CD1c-positive myeloid dendritic cell (primary cell): ENCODE data around the gene PPP2R1A.
"Not testable (repeated sequence)": the region's sequence is repeated elsewhere in the genome, so short reads cannot be mapped to it uniquely, and the experiment has no call there.

Experiments used
- DNase-seq: peaks from one replicate; pipeline ENCODE4 v3.0.0-alpha.2; 2016; ENCODE audit errors: extremely low spot score

Gene PPP2R1A

GRCh38 chr19:52200755-52201391, 11.0 kb downstream of the PPP2R1A start:
- DNase-seq: not testable (repeated sequence)

DNA sequence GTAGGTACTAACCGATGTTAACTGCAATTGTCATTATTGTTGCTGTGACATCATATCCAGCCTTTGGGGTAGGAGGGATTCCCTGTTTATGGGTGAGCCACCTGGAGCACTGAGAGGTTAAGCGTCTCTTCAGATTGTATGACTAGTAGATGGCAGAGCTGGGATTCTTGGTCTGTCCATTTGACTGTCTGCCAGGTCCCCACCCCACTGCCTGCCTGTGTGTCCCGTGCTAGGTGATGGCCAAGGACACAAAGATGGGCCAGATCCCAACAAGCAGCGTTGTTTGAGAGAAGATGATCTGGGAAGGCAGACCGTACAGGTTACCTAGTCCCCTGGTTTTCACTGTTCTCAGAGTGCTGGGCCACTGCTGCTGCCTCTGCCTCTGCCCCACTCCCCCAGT, 16.6 kb downstream of the PPP2R1A start:
- DNase-seq: no peak

DNA sequence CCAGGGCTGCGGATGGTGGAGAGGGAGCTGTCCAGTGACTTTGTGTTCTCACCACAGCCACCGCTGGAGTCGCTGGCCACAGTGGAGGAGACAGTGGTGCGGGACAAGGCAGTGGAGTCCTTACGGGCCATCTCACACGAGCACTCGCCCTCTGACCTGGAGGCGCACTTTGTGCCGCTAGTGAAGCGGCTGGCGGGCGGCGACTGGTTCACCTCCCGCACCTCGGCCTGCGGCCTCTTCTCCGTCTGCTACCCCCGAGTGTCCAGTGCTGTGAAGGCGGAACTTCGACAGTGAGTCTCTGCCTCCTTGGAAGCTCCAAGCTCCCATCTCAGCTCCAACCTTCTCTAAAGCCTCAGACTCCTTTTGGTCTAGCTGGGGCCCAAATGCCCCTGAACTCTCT, 21.4 kb downstream of the PPP2R1A start:
- DNase-seq: no peak

GRCh38 chr19:52211926-52212571, 22.2 kb downstream of the PPP2R1A start:
- no peak for DNase-seq

GRCh38 chr19:52212572-52213255, 22.9 kb downstream of the PPP2R1A start:
- DNase-seq: no peak

DNA sequence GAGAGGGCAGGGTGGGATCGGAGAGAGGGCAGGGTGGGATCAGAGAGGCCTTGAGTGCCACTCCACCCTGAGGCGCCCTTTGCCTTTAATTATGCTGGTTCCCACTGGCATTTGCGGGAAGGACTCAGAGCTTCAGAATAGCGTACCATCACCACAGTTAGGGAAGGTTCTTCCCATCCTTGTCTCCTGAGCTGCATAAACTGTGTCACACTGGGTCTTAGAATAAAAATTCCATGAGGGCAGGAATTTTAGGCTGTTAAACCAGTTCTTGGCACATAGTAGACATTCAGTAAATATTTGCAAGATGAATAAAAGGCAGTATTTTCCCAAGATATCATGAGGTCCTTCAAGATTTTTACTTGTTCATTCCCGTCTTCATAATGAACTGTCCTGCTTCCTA, 24.4 kb downstream of the PPP2R1A start:
- no peak for DNase-seq

DNA sequence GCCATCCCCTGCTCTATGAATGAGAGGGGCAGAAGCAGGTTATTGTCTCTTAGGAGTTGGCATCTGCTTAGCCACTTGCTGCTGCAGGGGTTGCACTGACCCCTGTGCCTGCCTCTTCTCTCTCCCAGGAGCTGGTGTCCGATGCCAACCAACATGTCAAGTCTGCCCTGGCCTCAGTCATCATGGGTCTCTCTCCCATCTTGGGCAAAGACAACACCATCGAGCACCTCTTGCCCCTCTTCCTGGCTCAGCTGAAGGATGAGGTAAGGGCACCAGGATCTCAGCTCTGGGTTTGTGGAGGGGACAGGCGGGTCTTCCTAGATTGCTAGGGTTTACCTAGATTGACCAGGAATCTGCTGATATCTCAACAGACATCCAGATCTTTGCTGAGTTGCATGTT, 26.5 kb downstream of the PPP2R1A start:
- no peak for DNase-seq

GRCh38 chr19:52217576-52217975, 27.7 kb downstream of the PPP2R1A start:
- DNase-seq: no peak

GRCh38 chr19:52219611-52220010, 29.8 kb downstream of the PPP2R1A start:
- no peak for DNase-seq

DNA sequence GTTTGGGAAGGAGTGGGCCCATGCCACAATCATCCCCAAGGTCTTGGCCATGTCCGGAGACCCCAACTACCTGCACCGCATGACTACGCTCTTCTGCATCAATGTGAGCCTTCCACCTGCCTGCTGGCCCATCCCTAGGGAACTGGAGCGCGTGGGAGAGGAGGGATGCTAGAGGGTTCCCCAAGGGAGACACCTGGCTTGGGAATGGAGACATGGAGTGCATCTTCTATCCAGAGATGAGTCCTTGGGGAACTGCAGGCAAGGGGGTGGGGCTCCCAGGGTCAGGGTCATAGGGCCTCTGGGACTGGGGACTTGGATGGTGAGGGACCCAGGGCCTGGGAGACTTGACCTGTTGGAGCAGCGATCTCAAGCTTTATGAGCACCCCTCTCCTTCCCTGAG, 31.2 kb downstream of the PPP2R1A start:
- DNase-seq: no peak

GRCh38 chr19:52221831-52222375, 32.1 kb downstream of the PPP2R1A start:
- no peak for DNase-seq

- DNase-seq: no peak
Observed at GRCh38 chr19:52224211-52224610, 34.4 kb downstream of the PPP2R1A start.

GRCh38 chr19:52226652-52227051, 36.8 kb downstream of the PPP2R1A start:
- DNase-seq: no peak

DNA sequence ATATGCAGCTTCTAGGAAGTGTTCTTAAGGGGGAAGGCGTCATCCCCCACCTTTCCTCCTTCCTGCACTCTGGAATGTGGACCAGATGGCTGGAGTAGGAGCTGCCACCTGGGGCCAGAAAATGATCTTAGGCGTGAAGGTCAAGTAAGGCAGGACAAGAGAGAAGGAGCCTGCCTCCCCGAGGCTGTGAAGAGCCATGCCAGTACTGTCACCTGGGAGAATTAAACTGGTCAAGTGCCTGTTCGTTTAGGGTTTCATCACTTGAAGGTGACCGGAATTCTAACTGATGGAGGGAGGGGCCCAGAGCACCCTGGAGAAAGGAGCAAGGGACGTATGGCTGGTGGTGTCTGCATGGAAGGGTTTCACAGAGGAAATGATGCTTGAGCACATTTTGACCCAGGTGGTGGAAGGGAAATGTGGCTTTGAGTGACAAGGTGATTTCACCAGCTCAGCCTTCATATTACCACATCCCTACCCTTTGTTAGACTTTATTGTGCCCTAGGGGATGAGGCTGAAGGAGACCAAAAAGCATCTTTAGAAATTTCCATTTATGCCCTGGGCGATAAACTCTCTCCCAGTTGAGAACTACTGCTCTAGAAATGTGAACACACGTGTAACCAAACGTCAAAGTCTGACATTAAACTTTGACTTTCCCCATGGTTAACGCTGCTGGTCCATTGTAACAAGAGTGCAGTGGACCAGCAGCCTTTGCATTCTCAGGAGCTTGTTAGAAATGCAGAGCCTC, 37.5 kb downstream of the PPP2R1A start:
- DNase-seq: no peak

GRCh38 chr19:52227980-52228379, 38.1 kb downstream of the PPP2R1A start:
- DNase-seq: no peak

DNA sequence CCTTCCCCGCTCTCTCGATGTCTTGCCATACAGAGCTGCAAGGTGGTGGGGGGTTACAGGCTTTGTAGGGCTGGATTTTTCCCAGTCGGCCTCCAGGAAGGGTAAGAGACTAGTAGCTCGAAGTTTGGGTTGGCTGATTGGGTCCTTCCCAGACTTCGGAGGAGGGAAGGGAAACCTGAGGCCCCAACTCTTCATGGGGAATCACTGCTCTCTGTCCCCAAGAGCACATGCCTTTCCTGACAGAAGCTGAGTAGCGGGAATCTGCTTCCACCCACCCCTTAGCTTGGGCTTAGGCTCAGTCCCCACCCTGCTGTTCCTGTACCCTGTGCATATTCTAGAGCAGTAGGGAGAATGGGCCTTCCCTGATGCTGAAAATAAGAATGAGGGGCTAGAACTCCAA, 39.7 kb downstream of the PPP2R1A start:
- DNase-seq: no peak

GRCh38 chr19:52230685-52231084, 40.8 kb downstream of the PPP2R1A start:
- DNase-seq: no peak

GRCh38 chr19:52231154-52231910, 41.5 kb downstream of the PPP2R1A start:
- DNase-seq: no peak

DNA sequence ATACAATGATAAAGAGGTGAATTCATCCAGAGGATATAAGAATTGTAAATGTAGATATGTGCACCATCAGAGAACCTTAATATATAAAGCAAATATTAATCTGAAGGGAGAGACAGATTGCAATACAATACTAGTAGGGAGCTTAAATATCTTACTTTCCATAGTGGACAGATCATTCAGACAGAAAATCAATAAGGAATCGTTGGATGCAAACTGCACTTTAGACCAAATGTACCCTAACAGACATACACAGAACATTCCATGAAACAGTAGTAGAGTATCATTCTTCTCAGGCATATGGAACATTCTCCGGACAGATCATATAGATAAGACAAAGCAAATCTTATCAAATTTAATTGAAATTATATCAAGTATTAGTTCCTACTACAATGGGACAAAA, 44.6 kb downstream of the PPP2R1A start:
- no peak for DNase-seq

- DNase-seq: no peak
Observed at GRCh38 chr19:52237197-52237596, 47.3 kb downstream of the PPP2R1A start.

DNA sequence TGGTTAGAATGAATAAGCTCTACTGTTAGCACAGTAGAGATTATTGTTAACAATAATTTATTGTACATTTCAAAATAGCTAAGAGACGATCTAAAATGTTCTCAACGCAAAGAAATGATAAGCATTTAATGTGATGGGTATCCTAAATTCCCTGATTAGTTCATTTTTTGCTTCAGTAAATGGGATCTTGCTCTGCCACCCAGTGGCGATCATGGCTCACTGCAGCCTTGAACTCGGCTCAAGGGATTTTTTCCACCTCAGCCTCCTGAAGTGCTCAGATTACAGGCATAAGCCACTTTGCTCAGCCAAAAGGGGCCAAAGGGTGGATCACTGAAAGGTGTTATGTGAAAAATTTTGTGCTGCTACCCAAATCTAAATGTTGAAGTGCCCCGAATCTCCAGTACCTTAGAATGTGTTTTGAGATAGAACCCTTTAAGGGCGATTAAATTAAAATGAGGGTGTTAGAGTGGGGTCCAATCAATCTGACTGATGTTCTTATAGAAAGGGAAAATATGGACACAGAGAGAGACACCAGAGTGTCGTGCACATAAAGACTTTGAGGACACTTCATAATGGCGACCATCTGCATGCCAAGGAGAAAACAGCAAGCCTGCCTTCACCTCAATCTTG, 48.0 kb downstream of the PPP2R1A start:
- peak; percentile 68 for DNase-seq
